DMS53 (cell line): Measurements from ENCODE around the gene SRSF10.
"Not testable (repeated sequence)": the region's sequence is repeated elsewhere in the genome, so short reads cannot be mapped to it uniquely, and the experiment has no call there.

Source experiments
- DNase-seq: peaks from one replicate; lab custom pipeline; 2025; lab: John Stamatoyannopoulos, UW

The SRSF10 gene

GRCh38 chr1:23958810-23959460, 21.2 kb downstream of the SRSF10 start:
- peak; percentile 97 for DNase-seq

- not testable (repeated sequence) for DNase-seq
Measured at GRCh38 chr1:23958040-23958809, 21.9 kb downstream of the SRSF10 start.

GRCh38 chr1:23957096-23957495, 23.0 kb downstream of the SRSF10 start:
- peak; percentile 83 for DNase-seq

DNA sequence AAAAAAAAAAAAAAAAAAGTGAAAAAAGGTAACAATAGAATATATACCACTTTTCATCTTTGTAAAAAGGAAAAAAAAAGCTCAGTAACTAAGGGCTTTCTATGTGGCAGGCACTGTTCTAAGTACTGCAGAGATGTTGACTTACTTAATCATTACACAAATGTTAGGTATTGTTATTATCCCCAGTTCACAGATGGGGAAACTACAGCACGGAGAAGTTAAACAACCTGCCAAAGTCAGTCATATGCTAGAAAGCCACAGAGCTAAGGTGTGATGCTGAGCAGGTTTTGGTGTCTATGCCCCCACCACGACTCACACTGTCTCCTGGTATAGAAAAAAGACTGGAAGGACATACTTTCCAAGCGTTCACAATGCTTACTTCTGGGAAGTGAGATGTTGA, 27.1 kb downstream of the SRSF10 start:
- peak; percentile 61 for DNase-seq

DNA sequence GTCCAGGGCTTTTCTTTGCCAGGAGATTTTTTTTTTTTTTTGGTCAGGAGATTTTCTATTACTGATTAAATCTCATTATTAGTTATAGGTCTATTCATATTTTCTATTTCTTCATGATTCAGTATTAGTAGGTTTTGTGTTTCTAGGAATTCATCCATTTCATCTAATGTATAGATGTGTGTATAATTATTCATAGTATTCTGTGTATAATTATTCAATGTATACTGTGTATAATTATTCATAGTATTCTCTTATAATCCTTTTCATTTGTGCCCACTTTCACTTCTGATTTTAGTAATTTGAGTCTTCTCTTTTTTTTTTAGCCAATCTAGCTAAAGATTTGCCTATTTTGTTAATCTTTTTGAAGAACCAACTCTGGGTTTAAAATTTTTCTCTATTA, 32.8 kb downstream of the SRSF10 start:
- DNase-seq: no peak

- no peak for DNase-seq
Measured at GRCh38 chr1:23936481-23937176, 43.5 kb downstream of the SRSF10 start.

DNA sequence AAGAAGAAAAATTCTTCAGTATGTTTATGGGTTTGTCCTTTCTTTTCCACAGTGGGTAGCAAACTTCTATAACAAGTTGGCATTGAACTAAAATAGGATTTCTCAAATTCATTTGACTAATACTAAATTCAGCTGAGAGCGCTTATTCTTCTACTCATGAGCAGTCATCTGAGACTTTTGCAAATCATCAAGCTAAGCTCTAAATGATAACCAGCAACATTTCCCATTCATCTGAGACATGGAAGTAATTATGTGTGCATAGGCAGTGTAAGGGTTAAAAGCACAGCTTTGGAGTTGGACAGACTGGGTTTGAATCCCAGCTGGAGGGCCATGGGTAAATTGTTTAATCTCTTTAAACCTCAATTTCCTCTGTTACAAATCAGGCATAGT, 48.6 kb downstream of the SRSF10 start:
- DNase-seq: no peak

GRCh38 chr1:23930861-23931490, 49.2 kb downstream of the SRSF10 start:
- no peak for DNase-seq

DNA sequence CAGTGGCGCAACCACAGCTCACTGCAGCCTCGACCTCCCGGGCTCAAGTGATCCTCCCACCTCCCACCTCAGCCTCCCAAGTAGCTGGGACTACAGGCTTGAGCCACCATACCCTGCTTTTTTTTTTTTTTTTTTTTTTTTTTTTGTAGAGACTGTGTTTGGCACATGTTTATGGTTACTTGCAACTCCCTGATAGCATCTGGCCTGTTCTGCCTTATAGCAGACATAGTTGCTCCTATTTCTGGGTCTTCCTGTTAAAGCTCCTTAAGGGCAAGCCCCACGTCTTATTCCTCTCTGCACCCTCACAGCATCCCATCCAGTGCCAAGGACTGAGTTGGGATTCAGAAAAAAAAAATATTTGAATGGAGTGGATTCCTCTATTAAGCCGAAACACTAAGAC, 49.9 kb downstream of the SRSF10 start:
- DNase-seq: no peak

GRCh38 chr1:23928789-23929188, 51.3 kb downstream of the SRSF10 start:
- DNase-seq: no peak

DNA sequence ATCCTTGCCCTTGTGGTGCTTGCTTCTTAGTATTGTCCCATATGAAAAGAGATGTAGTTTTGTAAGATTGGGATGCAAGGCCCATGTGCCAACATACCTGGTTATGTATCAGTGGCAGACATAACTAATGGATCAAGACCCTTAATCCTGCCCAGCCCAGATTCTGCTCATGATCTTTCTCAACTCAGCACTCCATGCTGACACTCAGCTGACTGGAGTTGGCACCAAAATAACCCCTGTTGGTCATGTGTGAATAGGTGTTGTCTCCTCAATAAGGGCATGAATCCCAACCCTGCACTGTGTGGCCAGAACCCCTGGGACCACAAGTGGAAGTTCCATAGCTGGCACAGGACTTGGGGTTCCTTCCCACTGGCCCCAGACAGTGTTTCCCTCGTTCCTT, 53.0 kb downstream of the SRSF10 start:
- DNase-seq: no peak

GRCh38 chr1:23925279-23925678, 54.8 kb downstream of the SRSF10 start:
- DNase-seq: no peak

DNA sequence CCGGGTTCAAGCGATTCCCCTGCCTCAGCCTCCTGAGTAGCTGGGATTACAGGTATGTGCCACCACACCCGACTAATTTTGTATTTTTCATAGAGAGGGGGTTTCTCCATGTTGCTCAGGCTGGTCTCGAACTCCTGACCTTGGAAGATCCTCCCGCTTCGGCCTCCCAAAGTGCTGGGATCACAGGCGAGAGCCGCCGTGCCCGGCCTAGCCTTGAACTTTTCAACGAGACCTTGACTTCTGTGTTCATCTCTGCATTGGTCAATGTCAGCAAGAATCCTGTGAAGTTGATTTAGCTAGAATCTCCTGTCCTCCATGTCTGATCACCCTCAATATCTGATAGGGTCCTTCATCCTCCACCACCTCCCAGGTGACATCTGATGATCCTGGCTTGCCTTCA, 55.5 kb downstream of the SRSF10 start:
- no peak for DNase-seq

DNA sequence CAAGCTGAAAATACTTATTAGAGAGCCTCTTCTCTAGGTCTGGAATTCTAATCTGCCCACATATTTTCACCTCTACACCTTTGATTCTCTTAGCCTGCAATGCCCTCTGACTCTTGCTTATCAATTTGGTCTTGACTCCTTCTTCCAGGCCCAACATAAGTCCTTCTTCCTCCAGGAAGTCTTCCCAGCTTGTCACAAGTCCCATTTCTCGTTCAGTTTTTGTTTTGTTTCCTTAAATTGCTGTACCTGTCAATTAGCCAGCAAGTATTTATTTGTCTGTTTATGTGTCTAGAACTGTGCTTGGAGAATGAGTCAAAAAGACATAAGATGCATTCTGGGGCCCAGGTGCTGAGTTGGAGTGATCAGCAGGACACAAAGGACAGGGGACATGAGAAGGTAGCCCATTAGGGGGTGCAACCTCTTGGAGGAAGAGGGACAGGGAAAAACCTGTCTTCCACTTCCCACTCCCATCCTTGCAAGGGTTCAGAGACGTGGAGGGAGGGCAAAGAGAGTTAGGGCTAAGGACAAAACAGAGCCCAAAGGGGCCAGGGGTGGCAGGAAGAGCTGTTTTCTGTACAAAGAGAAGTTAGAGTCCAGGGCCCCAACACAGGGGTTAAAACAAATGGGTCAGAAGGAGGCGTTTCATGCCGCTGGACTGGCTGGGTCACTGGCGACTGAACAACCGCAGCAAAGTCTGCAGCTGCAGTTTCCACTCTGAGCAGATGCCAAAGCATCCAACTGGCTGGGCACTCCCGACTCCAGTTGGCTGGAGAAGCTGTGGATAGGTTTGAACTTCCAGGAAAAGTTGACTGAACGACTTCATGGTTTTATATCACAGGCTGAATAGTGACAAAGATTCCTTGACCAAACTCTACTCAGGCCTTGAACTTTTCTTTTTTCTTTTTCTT, 56.3 kb downstream of the SRSF10 start:
- DNase-seq: no peak

DNA sequence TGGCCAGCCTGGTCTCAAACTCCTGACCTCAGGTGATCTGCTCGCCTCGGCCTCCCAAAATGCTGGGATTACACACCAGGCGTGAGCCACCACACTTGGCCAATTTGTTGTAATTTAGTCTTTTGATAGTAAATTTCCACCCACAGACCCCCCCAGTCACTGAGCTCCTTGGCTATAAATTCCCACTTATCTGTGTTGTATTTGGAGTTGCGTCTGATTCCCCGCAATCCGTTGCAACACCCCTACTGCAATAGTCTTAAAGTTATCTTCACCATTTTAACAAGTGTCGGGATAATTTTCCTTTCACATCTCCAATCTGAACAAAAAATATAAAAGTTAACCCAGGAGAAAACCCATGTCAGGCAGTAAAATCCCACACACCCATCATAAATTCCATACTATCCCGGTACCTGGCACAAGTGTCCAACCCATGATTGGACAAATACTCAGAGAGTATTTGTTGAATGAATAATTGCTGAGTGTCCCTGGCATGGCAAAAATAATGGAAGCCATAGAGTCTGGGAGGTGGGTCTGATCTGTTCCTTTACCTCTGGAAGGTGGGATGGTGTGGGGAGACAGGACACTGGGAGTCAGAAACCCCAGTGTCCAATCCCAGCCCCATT, 57.7 kb downstream of the SRSF10 start:
- no peak for DNase-seq

- peak; percentile 89 for DNase-seq
Measured at GRCh38 chr1:23916209-23917131, 63.7 kb downstream of the SRSF10 start.

DNA sequence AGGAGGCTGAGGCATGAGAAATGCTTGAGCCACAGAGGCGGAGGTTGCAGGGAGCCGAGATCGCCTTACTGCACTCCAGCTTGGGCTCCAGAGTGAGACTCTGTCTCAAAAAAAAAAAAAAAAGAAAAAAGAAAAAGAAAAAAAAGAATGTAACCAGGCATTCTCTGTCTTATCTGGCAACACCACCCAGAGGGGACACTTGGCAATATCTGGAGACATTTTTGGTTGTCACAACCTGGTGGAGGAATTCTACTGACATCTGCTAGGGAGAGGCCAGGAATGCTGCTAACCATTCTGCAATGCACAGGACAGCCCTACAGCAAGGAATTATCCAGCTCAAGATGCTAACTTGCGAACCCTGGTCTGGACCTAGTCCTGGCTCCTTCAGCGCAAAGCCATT, 64.7 kb downstream of the SRSF10 start:
- DNase-seq: no peak

- no peak for DNase-seq
Measured at GRCh38 chr1:23914921-23915320, 65.2 kb downstream of the SRSF10 start.
